Calu3 (cell line): ENCODE data around the gene TRMU. TPM values are rescaled to one million over a fixed set of nuclear protein-coding genes. Genes with fewer than 3 reads are reported as not detected.

Experiments used
- BruUV-seq: library from RNA; stranded (reverse); fragments of 400-500 nt; replicated peaks from 2 replicates; lab custom pipeline; 2021; lab: Mats Ljungman, UMichigan
- CTCF ChIA-PET: fragments of 300-600 bp; sonication (Branson Sonifier 250); formaldehyde crosslinking; loops from one replicate; lab custom pipeline; 2022; ENCODE audit warnings: antibody characterized with exemption; lab: Charles Lee
- DNase-seq: peaks from one replicate; pipeline ENCODE4 v3.0.0; 2022
- H3K27ac Mint-ChIP-seq: one replicate; pipeline ENCODE4 v1.8.0; 2022; ENCODE audit warnings: mixed read lengths; ENCODE audit not compliant: unreplicated experiment
- H3K27me3 Mint-ChIP-seq: one replicate; pipeline ENCODE4 v1.8.0; 2022; ENCODE audit warnings: mixed read lengths; ENCODE audit not compliant: unreplicated experiment
- H3K36me3 Mint-ChIP-seq: one replicate; pipeline ENCODE4 v1.8.0; 2022; ENCODE audit warnings: mild to moderate bottlenecking, moderate library complexity, mixed read lengths; ENCODE audit not compliant: insufficient read depth, unreplicated experiment
- H3K4me1 Mint-ChIP-seq: one replicate; pipeline ENCODE4 v1.8.0; 2022; ENCODE audit warnings: mild to moderate bottlenecking, low read depth, mixed read lengths; ENCODE audit not compliant: unreplicated experiment
- H3K4me3 Mint-ChIP-seq: one replicate; pipeline ENCODE4 v1.8.0; 2022; ENCODE audit warnings: mild to moderate bottlenecking, low read depth, moderate library complexity, mixed read lengths; ENCODE audit not compliant: unreplicated experiment
- H3K9me3 Mint-ChIP-seq: one replicate; pipeline ENCODE4 v1.8.0; 2022; ENCODE audit warnings: low read depth, mixed read lengths; ENCODE audit not compliant: unreplicated experiment
- intact Hi-C: fragments of 100-400 bp; cut with micrococcal nuclease; formaldehyde crosslinking; loops from one replicate; pipeline ENCODE4 v1.10.0; 2022; ENCODE audit not compliant: unreplicated experiment
- total RNA-seq: library from RNA; stranded (reverse); gene quantifications from 2 replicates; pipeline ENCODE4 v1.2.3, GENCODE V29; 2022
- TF ChIP-seq, protein P1 (sequence below): fragments of 200-600 bp; IDR thresholded peaks from one replicate; pipeline ENCODE4 v1.8.0; 2022; ENCODE audit warnings: antibody characterized with exemption; ENCODE audit not compliant: unreplicated experiment

Gene TRMU
- total RNA-seq, 1 experiment from 2014 or later: 79.6 TPM

DNA sequence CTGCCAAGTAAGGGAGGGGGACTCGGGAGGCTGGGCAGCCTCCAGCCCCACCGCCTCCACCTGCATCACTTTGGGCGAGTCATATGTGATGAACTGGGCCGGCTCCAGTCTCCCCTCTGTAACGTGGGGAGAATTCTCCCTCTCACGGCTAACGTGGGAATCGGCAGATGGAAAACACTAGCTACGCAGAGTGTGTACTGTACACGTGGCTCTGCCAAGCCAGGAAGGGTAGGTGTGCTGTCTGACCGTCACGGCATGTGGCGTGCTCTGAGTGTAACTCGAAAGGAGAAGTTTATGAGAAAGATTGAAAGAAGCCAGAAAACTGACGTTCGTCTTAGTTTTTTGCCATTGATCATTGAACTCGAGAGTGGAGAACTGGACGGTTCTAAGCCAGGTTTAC lies 13.7 kb downstream of the TRMU start:
- no TSS peak for BruUV-seq
- CTCF ChIA-PET: no interaction called here

DNA sequence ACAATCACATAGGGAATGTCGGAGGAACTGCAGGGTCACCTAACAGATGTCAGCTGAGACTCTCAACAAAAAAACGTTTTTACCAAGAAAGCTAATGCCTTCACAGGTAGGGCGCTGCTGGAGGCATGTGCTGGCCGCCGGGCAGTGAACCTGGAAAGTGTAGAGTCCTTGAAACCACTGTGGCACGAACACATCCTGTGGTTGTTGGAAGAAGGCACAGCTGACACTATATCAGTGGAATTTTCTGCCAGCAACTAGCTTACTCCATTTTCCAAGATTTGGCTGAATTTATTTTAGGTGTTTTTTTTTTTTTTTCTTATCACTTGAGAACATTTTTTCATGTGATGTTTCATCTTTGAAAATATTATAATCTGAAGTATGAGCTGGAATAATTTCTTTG lies 14.2 kb downstream of the TRMU start:
- Mint-ChIP-seq H3K4me3 (no peak overlapping the region), H3K9me3 (no peaks in the 10 kb centered on the region), H3K4me1 (peaks cover 8% of the 10 kb centered on the region), H3K36me3 (peaks cover 73% of the 10 kb centered on the region), H3K27me3 (no peaks in the 10 kb centered on the region), H3K27ac (peak overlapping the region; percentile 15)
- no TSS peak for BruUV-seq
- DNase-seq: no peak
- intact Hi-C loops: no loop called here
- CTCF ChIA-PET: interaction anchor here (0.6 kb wide), 1 partner anchor 151 kb away, joined by 3 read pairs; no protein-coding TSS in a partner anchor
- TF ChIP-seq, protein P1, sequence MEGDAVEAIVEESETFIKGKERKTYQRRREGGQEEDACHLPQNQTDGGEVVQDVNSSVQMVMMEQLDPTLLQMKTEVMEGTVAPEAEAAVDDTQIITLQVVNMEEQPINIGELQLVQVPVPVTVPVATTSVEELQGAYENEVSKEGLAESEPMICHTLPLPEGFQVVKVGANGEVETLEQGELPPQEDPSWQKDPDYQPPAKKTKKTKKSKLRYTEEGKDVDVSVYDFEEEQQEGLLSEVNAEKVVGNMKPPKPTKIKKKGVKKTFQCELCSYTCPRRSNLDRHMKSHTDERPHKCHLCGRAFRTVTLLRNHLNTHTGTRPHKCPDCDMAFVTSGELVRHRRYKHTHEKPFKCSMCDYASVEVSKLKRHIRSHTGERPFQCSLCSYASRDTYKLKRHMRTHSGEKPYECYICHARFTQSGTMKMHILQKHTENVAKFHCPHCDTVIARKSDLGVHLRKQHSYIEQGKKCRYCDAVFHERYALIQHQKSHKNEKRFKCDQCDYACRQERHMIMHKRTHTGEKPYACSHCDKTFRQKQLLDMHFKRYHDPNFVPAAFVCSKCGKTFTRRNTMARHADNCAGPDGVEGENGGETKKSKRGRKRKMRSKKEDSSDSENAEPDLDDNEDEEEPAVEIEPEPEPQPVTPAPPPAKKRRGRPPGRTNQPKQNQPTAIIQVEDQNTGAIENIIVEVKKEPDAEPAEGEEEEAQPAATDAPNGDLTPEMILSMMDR: no peak

More for the DNA sequence above, 13.7 kb downstream of the TRMU start:
- Mint-ChIP-seq H3K27ac (peak overlapping the region; percentile 15), H3K4me3 (no peak overlapping the region), H3K9me3 (no peaks in the 10 kb centered on the region), H3K4me1 (peaks cover 8% of the 10 kb centered on the region), H3K27me3 (no peaks in the 10 kb centered on the region), H3K36me3 (peaks cover 74% of the 10 kb centered on the region)
- DNase-seq: no peak
- intact Hi-C loops: no loop called here
- TF ChIP-seq, protein P1: no peak

DNA sequence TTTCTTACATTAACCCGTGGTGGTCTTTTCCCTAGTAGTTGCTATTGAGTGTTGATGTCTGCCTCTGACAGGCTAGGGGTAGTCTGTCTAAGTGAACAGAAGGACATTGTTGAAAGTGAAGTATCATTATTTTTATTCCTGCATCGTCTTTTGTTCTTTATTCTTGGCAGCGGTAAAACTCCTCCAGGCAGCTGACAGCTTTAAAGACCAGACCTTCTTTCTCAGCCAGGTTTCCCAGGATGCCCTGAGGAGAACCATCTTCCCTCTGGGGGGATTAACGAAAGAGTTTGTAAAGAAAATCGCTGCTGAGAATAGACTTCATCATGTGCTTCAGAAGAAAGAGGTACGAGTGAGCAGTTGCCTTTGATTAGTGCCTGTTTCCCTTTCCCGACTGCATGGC lies 14.6 kb downstream of the TRMU start:
- H3K27ac Mint-ChIP-seq: no peak overlapping the region
- no peaks in the 10 kb centered on the region for H3K27me3 Mint-ChIP-seq
- H3K36me3 Mint-ChIP-seq: peaks cover 76% of the 10 kb centered on the region
- TF ChIP-seq, protein P1: no peak
- H3K9me3 Mint-ChIP-seq: no peaks in the 10 kb centered on the region
- no peak for DNase-seq
- H3K4me1 Mint-ChIP-seq: peaks cover 8% of the 10 kb centered on the region
- no peak overlapping the region for H3K4me3 Mint-ChIP-seq
- BruUV-seq: no TSS peak
- intact Hi-C loops: no loop called here
- CTCF ChIA-PET: interaction anchor here (0.6 kb wide), 1 partner anchor 152 kb away, joined by 3 read pairs; no protein-coding TSS in a partner anchor

DNA sequence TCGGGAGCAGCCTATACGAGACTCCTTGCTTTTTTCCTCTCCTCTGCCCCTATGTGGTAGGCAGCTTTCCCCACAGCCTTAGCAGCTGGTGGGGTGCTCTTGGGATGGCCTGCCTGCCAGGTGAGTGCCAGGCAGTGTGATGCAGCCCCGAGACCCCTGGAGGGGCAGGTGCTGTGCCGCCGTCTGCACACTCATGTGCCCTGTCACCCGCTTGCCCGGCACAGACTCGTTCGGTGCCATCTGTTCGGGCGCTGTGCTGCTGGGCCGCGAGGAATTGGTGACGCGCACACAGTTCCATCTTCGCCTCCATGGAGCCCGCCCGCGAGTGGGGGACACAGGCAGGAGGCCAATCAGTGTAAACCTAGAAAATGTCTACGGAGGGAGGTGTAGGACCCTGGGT lies 15.1 kb downstream of the TRMU start:
- Mint-ChIP-seq H3K27me3 (no peaks in the 10 kb centered on the region), H3K4me1 (peaks cover 8% of the 10 kb centered on the region), H3K9me3 (no peaks in the 10 kb centered on the region), H3K27ac (peak overlapping the region; percentile 9), H3K36me3 (peaks cover 77% of the 10 kb centered on the region), H3K4me3 (no peak overlapping the region)
- CTCF ChIA-PET: no interaction called here
- TF ChIP-seq, protein P1: no peak
- DNase-seq: no peak
- intact Hi-C loops: no loop called here
- no TSS peak for BruUV-seq
